AG04449 (cell line): Measurements from ENCODE around the gene SLC66A1.

ENCODE experiments used
- CTCF ChIA-PET: fragments of 350-600 bp; formaldehyde crosslinking; extraction: SDS; loops from one replicate; lab custom pipeline; 2021; ENCODE audit warnings: antibody characterized with exemption; lab: Yijun Ruan, JAX
- POLR2A ChIA-PET: fragments of 400-600, 350-600 bp; formaldehyde crosslinking; extraction: SDS; loops from one replicate; lab custom pipeline; 2020; ENCODE audit warnings: antibody characterized with exemption, inconsistent platforms; lab: Yijun Ruan, JAX
- DNase-seq: peaks from one replicate; pipeline ENCODE4 v3.0.0-alpha.2; 2010; ENCODE audit warnings: low read depth, low spot score
- H3K4me3 ChIP-seq: 2 replicates; pipeline ENCODE4 v1.5.1; 2011; ENCODE audit warnings: low read depth, mild to moderate bottlenecking, control low read depth, low read length
- CTCF ChIP-seq: IDR thresholded peaks from one replicate; pipeline ENCODE4 v1.5.1; 2011; ENCODE audit warnings: mild to moderate bottlenecking, moderate library complexity, low read length, control low read depth, inconsistent platforms; ENCODE audit not compliant: insufficient read depth; ENCODE audit errors: missing control alignments

The SLC66A1 gene

DNA sequence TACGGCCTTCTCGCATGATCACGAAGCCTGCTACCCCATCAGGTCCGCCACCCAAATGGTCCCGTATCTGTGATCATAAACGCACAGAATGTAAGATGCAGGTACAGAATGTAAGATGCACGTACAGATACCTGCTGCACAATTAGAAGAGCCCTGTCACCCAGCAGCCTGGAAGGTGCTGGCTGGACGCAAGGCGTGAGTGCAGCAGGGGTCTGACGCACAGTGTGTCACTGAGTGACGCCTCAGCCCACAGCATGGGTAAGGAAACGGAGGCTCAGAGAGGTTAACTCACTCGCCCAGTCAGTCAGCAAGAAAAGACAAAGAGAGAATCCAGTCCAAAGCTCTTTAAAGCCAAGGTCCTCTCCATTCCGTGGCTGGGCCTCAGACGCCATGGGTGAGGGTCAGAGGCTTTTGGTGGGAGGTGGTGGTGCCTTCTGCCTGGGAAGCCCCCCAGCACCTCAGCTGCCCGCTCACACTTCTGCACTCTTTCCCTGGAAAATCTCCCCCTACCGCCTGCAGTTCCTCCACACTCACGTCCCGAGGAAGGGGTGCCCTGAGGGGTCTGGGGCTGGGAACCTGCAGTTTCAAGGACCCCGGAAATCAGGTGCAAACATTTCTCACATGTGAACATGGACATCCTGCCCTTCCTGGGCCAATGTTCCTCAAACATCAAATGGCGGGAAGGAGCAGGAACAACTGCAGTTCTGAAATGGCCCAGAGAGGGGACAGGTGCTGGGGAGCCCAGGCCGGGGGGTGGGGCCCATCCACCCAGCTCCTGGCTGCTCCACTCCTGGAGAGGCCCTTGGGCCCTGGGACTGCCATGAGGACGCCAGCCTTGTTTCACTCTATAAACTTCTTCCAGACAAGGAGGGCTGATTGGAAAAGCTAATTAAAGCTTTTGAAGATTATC is 59.4 kb downstream of the SLC66A1 start:
- no peak overlapping the region for H3K4me3 ChIP-seq
- ChIA-PET POLR2A (no interaction called here), CTCF (interaction anchor here (0.8 to 2.8 kb wide), 4 partner anchors 11 to 280 kb away, joined by 3 to 9 read pairs (median 6); no protein-coding TSS in a partner anchor)
- no peak for DNase-seq
- no peak for TF ChIP-seq CTCF

- no peak for DNase-seq
- no peak overlapping the region for H3K4me3 ChIP-seq
- POLR2A ChIA-PET = no interaction called here
- CTCF ChIA-PET = interaction anchor here (0.8 to 3.1 kb wide), 5 partner anchors 10 to 279 kb away, joined by 3 to 11 read pairs (median 6); no protein-coding TSS in a partner anchor
- TF ChIP-seq CTCF = no peak
Measured at GRCh38 chr1:19372136-19372514, 60.0 kb downstream of the SLC66A1 start.

GRCh38 chr1:19372602-19373001 is 60.5 kb downstream of the SLC66A1 start:
- H3K4me3 ChIP-seq = no peak overlapping the region
- no peak for TF ChIP-seq CTCF
- POLR2A ChIA-PET = no interaction called here
- CTCF ChIA-PET = interaction anchor here (0.8 to 3.1 kb wide), 6 partner anchors 10 to 279 kb away, joined by 3 to 11 read pairs (median 6); no protein-coding TSS in a partner anchor
- no peak for DNase-seq

GRCh38 chr1:19373211-19374082 is 61.3 kb downstream of the SLC66A1 start:
- DNase-seq = no peak
- H3K4me3 ChIP-seq = no peak overlapping the region
- ChIA-PET POLR2A (no interaction called here), CTCF (interaction anchor here (0.9 to 3.1 kb wide), 9 partner anchors 9 to 288 kb away, joined by 3 to 22 read pairs (median 6); no protein-coding TSS in a partner anchor)
- TF ChIP-seq CTCF = no peak

DNA sequence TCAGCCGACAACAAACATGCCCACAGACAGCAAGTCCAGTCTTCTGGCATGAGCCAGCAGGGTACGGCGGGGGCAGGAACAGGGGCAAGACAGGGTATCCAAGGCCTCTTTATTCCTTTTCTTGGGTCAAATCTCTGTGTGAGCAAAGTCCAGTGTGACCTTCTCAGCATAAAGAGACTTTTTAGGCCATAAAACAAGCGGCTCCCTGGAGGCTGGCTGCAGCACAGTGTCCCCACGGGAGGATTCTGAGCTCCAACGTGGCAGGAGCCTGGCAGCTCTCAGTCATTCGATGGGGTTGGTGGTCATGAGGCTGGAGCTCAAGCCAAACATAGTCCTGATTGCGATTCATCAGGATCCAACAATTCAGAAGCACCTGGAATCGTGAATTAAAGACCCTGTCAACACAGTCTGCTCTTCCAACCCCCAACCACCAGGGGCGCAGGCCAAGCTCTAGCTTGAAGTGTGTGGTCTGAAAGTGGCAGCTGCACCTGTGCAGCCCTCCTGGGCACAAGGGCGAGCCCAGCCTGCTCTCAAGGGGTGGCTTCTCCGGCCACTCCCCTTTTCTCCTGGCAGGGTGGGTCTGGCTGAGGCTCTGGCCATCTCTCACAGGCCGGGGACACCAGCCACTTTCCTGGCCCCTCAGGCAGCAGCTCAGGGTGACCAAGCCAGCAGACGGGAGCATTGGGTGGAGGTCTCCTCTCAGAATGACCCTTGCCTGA is 62.1 kb downstream of the SLC66A1 start:
- POLR2A ChIA-PET = no interaction called here
- no peak overlapping the region for H3K4me3 ChIP-seq
- CTCF ChIA-PET = interaction anchor here (0.9 to 3.1 kb wide), 9 partner anchors 8 to 287 kb away, joined by 3 to 22 read pairs (median 6); no protein-coding TSS in a partner anchor
- peak; percentile 42 for TF ChIP-seq CTCF
- no peak for DNase-seq
